NOMO-1 treated with DMSO at 0.1 percent for 48 hours (cell line): Measurements from ENCODE around the gene UNC5B.
A peak's percentile ranks its signal among the peaks of the same experiment; 100 is the strongest.

ENCODE experiments used
- DNase-seq: peaks from one replicate; lab custom pipeline; 2025; ENCODE audit not compliant: unreplicated experiment; lab: John Stamatoyannopoulos, UW

Gene UNC5B

DNA sequence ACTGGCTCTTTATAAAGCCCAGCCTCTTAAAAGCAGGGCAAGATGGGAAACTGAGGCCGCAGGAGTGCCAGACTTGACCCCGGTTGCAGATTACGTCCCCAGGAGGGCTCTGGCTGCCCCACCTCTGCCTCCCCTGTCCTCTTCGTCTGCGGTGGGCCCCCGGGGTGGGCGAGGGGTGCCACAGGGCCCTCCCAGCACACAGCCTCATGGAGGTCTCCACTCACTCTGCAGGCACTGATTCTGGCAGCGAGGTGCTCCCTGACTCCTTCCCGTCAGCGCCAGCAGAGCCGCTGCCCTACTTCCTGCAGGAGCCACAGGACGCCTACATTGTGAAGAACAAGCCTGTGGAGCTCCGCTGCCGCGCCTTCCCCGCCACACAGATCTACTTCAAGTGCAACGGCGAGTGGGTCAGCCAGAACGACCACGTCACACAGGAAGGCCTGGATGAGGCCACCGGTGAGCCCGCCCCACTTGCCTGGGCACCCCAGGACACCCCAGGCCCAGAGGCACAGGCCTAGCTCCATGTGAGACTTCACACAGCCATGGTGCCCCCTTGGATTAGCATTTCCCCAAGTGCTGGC is 67.3 kb downstream of the UNC5B start:
- no peak for DNase-seq

DNA sequence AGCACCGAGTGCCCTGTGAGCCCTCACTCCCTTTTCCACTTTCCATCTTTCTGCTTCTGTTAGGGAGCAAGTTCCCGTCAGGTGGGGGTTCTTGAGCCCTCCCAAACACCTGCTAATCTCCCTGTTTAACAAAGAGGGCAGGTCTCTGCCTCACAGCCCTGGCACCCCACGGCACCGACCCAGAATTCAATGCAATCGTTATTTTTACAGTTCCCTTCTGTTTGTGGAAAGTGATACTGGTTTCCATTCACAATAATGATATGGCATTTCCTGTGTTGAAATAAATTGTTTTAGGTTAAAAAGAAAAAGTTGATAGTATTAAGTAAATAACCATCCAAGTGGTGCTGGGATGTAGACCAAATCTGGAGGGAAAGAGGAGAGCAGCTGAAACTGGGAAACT is 67.8 kb downstream of the UNC5B start:
- no peak for DNase-seq

DNA sequence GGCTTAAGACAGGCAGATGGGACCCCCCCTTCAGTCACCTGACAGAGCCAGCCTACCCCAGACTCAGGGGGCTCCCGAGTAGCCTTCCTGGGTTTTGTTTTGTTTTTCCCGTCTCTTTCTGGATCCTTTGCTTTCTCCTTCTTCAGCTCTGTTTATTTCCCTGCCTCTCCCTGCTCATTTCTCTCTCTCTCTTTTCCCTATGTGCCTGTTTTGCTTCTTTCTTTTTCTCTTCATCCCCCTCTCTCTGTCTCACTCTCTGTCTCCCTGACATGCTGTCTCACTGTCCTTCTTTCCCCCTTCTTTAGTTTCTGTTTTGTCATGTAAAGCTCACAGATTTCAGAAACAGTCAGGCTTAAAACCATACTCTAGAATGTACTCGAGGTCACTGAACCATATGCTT is 68.5 kb downstream of the UNC5B start:
- DNase-seq: no peak

DNA sequence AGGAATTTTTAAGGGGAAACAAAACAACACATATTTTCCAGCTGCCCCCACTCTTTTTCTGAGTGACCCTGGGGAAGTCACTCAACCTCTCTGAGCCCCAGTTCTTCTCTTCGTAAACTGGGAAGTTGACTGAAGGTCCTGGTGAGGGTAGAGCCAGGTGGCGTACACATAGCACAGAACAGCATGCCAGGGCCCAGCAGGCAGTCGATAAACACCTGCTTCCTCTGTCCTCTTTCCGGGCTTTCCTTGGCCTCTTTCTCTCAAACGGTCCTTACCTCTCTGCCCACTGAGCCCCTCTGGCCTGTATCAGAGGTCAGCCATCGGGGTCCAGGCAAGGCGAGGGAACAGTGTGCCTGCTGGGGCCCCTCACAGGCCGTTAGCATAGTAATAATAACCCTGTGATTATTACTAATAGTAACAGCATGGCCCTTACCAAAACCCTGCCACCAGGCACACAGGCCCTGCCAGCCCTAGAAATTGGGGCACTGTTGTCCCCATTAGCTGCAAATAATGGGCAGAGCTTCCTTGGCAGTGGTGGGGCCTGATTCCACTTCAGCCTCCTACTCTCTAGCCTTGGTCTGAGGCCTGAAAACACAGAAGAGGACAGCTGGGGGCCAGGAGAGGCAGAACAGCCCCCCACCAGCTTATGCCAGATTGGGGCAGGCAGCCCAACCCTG is 69.4 kb downstream of the UNC5B start:
- DNase-seq: no peak

DNA sequence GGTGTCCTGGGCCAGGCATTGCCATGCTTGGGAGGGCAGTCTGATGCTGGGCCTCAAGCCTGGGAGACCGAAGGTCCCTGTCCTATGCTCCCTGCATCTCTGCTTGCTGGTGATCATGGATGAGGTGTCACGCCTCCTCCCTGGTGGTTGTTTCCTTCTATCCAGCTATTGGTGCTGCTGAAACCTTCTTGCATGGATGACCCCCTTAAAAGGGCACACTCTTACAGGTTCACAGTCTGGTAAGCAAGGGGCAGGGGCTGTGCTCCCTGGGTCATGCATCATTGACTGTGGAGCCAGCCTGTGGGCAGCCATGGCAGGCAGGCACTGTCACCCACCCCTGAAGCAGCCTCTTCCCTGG is 69.9 kb downstream of the UNC5B start:
- DNase-seq: no peak

DNA sequence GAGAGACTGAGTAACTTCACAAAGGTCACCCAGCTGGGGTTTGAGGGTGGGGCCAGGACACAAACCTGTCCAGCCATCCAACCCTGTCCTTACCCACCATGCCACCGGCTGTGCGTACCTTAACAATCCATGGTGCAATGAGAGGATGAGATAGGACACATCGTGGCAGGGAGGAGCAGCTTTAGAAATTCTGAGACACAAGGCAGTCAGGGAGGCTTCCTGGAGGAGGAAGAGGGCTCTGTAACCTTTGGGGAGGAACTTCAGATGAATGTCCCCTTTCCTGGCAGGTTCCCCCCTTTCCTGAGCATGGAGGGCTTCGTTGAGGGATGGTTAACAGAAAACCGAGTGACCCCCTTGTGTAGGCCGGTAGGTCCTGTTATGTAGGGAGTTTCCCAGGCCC is 71.0 kb downstream of the UNC5B start:
- no peak for DNase-seq

DNA sequence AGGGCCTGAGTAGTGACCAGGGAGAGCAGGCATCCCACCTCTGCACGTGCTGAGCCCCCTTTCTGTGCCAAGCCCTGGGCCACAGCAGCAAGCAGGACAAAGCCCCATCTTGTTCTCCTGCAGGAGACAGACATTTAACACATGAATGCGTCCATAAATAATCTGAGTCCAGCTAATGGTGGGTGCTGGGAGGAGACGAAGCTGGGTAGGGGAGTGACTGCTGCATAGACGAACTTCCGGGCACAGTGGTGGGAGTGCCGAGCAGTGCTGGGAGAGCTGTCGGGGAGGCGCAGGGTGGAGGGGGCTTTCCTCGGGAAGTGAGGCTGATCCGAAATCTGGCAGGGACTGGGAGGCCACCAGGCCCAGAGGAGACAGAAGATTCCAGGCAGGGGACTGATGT is 71.5 kb downstream of the UNC5B start:
- DNase-seq: no peak

DNA sequence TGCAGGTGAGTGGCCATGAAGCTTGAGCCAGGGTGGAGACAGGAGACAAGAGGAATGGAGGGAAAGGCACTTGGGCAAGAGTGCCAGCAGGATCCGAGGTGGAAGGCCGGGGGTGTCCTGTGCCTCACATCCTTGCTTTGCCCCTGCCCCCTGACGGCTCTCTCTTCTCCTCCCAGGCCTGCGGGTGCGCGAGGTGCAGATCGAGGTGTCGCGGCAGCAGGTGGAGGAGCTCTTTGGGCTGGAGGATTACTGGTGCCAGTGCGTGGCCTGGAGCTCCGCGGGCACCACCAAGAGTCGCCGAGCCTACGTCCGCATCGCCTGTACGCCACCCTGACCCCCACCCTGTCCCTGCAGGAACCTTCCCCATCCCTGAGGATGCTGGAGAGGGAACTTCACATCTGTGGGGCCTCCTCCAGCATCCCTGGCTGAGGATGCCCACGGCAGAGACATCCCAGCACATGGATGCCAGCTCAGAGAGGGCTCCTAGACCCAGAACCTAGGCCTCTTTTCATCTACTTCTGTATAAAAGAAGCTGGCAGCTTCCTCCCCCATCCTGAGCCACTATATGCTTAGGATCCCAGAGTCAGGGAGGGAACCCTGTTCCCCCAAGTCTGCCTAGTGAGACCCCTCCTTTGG is 72.3 kb downstream of the UNC5B start:
- DNase-seq: no peak

DNA sequence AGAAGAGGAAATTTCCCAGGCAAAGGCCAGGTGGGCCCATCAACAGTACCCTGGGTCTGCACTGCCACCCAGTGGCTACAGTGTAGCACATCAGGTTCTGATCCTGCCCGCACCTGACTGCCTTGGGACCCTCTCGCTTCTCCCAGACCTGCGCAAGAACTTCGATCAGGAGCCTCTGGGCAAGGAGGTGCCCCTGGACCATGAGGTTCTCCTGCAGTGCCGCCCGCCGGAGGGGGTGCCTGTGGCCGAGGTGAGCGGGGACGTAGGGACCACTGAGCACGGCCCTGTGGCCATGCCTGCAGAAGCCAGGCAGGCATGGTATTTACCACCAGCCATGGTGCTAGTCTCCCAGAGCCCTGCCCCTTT is 72.8 kb downstream of the UNC5B start:
- DNase-seq: peak; percentile 1

DNA sequence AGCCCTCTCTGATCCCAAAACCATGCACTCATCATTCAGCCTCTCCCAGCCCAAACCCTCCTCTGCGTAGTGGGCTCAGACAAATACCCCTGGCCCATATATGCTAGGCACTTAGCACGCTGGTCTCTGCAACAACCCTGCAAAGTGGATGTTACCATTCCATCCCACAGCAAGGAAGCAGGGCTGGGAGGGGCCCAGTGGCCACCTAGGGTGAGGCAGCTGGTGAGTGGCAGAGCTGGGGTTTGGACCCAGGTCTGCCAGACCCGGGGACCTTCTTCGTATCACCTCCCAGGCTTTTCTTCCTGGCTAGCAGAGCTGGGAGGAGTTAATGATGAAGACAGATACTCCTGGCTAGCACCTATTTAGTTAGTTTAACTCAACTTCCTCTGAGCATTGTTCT is 73.6 kb downstream of the UNC5B start:
- DNase-seq: no peak

DNA sequence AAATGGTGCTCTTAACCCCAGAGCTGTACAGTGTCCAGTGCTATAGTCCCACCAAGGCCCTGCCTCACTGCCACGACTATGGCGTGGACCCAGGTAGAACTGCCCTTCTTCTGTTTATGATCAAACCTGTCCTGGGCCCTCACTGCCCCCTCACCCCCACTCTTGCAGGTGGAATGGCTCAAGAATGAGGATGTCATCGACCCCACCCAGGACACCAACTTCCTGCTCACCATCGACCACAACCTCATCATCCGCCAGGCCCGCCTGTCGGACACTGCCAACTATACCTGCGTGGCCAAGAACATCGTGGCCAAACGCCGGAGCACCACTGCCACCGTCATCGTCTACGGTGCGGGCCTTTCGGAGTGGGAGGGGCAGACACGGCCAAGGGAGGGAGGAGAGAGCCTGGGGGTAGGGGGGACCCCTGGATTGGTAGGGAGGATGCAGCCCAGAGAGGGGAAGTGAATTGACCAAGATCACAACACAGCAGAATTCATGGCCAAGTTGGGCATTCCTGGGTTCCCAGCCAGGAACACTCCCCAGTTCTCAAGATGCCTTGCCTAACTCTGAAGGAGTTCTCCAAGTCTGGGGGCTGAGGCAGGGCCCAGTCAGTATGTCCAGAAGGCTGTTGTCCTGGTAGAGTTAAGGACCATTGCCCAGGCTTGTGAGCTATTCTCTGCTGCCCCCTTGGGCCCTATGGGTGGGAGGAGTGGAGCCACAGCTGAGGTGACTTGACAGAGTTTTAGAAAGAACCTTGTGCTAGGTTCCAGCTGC is 74.3 kb downstream of the UNC5B start:
- no peak for DNase-seq

DNA sequence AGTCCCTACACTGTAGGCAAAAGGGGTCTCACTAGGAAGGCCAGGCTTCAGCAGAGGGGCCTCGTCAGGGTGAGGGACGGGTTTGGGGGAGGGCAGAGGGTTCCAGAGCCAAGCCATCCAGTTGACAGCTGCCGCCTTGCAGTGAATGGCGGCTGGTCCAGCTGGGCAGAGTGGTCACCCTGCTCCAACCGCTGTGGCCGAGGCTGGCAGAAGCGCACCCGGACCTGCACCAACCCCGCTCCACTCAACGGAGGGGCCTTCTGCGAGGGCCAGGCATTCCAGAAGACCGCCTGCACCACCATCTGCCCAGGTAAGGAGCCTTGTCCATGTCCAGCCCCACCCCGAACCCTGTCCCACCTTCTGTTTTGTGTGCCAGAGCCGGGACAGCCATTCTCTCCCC is 75.1 kb downstream of the UNC5B start:
- DNase-seq: no peak

DNA sequence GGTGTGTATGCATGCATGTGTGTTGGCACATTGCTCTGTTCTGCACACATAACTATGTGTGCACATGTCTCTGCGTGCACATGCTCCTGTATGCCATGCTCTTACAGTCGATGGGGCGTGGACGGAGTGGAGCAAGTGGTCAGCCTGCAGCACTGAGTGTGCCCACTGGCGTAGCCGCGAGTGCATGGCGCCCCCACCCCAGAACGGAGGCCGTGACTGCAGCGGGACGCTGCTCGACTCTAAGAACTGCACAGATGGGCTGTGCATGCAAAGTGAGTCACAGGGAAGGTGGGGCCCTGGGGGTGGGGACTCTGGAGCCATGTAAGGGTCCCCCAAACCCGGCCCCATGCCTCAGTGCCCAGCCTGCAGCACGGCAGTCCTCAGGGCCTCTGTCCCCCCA is 76.1 kb downstream of the UNC5B start:
- no peak for DNase-seq

DNA sequence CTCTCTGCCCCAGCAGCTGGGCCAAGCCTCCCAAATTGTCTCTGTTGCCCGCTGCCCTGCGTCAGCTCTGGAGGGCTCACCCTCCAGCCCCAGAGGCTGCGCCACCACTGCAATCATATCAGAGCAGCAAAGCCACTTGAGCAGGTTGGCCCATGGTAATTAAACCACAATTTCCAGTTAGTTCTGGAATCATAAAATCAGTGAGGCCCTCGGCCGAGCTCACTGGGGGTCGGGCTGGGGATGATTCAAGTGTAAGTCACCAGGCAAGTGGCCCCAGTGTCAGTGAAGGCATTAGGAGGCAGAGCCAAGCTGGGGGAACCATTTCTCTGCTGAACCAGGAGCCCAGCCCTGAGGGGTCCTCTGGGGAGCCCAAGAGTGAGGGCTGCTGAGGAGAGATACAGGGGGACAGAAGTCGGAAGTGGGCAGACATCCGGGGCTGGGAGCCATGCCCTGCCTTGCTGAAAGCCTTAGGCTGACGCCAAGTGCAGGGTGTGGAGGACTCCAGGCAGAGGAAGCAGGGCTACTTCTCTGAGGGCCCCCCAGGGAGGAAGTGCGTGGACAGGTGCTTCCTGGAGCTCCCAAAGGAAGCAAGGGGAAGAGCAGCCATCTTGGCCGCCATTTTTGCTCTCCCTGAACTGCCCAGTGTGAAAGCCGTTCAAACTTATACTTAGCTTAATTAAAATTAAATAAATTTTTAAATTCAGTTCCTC is 77.2 kb downstream of the UNC5B start:
- no peak for DNase-seq

DNA sequence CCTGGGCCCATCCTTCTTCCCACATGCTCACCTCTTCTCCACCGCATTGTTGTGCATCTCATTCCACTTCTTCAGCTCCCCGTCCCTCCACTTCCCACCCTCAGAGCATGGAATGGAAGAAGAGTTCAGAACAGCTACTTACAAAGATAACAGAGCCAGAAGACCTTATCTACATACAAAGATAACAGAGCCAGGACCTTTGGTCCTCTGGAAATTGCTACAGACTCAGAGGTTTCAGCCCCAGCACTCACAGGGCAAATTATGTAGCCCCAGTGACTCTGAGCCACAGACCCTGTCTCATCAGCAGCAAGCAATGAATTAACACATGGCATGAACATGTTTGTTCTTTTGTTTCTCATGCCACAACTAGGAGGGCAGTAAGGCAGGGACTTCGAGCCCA is 78.0 kb downstream of the UNC5B start:
- no peak for DNase-seq

DNA sequence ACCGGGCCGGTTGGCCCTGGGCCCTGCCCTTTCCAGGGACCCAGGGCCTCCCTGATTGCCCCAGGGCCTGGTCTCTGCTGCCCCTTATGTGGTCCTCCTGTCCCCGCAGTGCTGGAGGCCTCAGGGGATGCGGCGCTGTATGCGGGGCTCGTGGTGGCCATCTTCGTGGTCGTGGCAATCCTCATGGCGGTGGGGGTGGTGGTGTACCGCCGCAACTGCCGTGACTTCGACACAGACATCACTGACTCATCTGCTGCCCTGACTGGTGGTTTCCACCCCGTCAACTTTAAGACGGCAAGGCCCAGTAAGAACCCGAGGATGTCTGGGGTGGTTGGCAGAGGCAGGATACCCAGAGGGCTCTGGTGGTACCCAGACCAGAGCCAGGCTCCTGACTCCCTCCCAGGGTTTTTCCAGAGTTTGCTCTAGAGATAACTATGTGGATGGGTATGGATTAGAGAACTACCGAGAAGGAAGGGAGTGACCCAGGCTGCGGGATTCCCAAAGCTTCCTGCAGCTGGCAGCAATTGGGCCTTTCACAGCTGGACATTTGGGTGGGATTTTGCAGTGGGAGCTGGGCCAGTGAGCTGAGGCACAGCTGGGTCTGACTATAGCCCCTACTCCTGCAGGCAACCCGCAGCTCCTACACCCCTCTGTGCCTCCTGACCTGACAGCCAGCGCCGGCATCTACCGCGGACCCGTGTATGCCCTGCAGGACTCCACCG is 78.6 kb downstream of the UNC5B start:
- DNase-seq: no peak

DNA sequence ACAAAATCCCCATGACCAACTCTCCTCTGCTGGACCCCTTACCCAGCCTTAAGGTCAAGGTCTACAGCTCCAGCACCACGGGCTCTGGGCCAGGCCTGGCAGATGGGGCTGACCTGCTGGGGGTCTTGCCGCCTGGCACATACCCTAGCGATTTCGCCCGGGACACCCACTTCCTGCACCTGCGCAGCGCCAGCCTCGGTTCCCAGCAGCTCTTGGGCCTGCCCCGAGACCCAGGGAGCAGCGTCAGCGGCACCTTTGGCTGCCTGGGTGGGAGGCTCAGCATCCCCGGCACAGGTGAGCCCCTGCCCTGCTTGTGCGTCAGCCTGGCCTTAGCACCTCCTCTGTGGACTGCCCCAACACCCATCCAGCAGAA is 79.1 kb downstream of the UNC5B start:
- no peak for DNase-seq

DNA sequence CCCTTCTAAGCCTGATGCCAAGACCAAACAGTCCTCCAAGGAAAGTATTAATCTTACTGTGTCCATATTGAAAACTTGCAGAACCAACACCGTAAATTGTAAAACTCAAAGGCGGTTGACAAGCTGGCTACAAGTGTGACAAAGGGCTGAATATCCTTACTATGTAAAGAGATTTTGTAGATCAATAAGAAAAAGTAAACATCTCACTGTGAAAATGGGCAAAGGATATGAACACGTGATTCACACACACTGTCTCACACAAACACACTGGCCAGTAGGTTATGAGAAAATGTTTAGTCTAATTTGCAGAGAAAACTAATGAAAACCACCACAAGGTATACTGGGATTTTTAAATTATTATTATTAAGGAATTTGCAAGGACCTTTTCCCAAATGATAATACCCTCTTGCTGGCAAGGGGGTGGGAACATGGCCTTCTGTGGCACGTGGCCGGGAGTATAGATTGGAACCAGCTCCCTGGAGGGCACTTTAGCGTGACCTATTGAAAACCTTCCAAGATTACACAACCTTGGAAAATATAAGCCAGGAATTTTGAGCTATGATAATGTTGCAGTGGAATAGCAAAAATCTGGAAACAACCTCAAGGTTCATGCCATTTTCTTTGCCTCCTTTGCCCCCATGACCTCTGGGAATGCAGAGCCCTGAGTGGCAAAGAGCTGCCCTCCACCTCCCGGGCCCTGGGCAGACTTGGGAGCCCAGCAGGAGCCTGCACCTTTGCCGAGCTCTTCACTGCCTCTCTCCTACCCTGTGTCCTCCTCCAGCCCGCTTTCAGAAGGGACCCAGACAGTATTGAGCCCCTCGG is 80.5 kb downstream of the UNC5B start:
- DNase-seq: no peak

DNA sequence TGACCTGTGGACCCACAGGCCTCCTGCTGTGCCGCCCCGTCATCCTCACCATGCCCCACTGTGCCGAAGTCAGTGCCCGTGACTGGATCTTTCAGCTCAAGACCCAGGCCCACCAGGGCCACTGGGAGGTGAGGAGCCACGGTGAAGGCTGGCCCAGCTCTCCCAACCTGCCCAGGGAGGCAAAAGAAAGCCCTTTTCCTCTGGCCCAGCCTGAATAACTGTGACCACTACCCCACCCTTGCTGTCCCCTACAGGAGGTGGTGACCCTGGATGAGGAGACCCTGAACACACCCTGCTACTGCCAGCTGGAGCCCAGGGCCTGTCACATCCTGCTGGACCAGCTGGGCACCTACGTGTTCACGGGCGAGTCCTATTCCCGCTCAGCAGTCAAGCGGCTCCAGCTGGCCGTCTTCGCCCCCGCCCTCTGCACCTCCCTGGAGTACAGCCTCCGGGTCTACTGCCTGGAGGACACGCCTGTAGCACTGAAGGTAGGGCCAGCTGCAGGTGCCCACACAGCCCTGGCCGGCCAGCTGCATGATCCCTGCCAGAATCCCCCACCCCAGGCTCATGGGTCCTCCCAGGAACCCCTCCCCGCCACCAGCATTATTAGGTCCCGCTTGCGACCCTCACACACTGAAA is 81.2 kb downstream of the UNC5B start:
- no peak for DNase-seq
